ENCODE data around the gene C14orf132. TPM values are rescaled to one million over a fixed set of nuclear protein-coding genes. Genes with fewer than 3 reads are reported as not detected.

The C14orf132 gene
- total RNA-seq, 4 donors from 2014 or later: 3.0 to 13.5 (median 3.9) TPM

- no peak for TF ChIP-seq POLR2A (IDR thresholded peaks at IDR 0.05)
- TF ChIP-seq CTCF (IDR thresholded peaks at IDR 0.05): no peak
- intact Hi-C loops (cut with DNase I): no loop called here
- H3K27ac ChIP-seq: no peak overlapping the region
- DNase-seq: no peak
- no peaks in the 10 kb centered on the region for H3K36me3 ChIP-seq
- WGBS, 2 donors: 47 to 53% methylated on average over 2 of the region's 2 CpGs
- H3K4me1 ChIP-seq: peaks cover 0 to 12% (median 4%) of the 10 kb centered on the region in 3 donors
- H3K9me3 ChIP-seq: no peaks in the 10 kb centered on the region
- no peak overlapping the region for H3K4me3 ChIP-seq
- no peaks in the 10 kb centered on the region for H3K27me3 ChIP-seq
These were observed 91.7 kb downstream of the C14orf132 start for GRCh38 chr14:96130854-96131253.

DNA sequence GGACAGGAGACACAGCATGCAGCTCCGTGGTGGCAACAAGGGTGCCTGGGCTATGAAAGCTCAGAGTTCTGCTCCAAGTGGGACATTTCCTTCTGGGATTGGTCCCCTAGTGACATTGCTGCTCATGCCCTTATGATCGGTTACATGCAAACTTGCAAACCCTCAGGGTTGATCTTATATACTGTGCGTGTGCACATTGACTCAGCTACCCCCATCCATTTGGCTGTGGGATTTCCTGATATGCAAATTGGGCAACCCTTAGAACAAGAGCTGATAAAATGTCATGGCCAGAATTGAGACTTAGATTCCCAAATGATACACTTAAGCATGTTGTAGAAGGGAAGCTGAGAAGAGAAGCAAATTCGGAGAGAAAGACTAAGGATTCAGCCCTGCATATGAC lies 92.7 kb downstream of the C14orf132 start:
- Histone ChIP-seq H3K4me3 (no peak overlapping the region), H3K4me1 (peaks cover 0 to 4% (median under 1%) of the 10 kb centered on the region in 3 donors), H3K27me3 (no peaks in the 10 kb centered on the region), H3K27ac (no peak overlapping the region), H3K9me3 (no peaks in the 10 kb centered on the region), H3K36me3 (no peaks in the 10 kb centered on the region)
- 0 to 73% methylated on average over 1 to 4 of the region's 4 CpGs for WGBS, 2 donors
- intact Hi-C loops (cut with DNase I): no loop called here
- TF ChIP-seq CTCF (IDR thresholded peaks at IDR 0.05): no peak
- TF ChIP-seq POLR2A (IDR thresholded peaks at IDR 0.05): no peak
- DNase-seq: no peak

DNA sequence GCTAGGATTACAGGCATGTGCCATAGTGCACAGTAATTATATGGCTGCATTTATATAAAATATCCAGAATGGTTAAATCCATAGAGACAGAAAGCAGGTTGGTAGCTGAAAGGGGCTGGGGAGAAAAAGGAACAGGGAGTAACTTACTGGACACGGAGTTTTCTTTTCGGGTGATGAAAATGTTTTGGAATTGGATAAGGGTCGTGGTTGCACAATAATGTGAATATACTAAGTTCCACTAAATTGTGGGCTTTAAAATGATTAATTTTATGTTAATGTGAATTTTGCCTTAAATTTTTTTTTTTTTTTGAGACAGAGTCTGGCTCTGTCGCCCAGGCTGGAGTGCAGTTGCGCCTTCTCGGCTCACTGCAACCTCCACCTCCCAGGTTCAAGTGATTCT lies 95.3 kb downstream of the C14orf132 start:
- Histone ChIP-seq H3K36me3 (no peaks in the 10 kb centered on the region), H3K4me1 (no peaks in the 10 kb centered on the region), H3K4me3 (no peak overlapping the region), H3K9me3 (peaks cover 0 to 10% (median 8%) of the 10 kb centered on the region in 3 donors), H3K27ac (peak overlapping the region in 1 of 4 donors; percentile 46), H3K27me3 (no peaks in the 10 kb centered on the region)
- no peak for DNase-seq
- TF ChIP-seq CTCF (IDR thresholded peaks at IDR 0.05): no peak
- TF ChIP-seq POLR2A (IDR thresholded peaks at IDR 0.05): no peak
- intact Hi-C loops (cut with DNase I): no loop called here
- 83 to 86% methylated on average over 6 of the region's 6 CpGs for WGBS, 2 donors

GRCh38 chr14:96135285-96135684 lies 96.1 kb downstream of the C14orf132 start:
- no peak for DNase-seq
- peaks cover 0 to 10% (median 8%) of the 10 kb centered on the region in 3 donors for H3K9me3 ChIP-seq
- intact Hi-C loops (cut with DNase I): no loop called here
- H3K4me3 ChIP-seq: no peak overlapping the region
- H3K27me3 ChIP-seq: no peaks in the 10 kb centered on the region
- no peaks in the 10 kb centered on the region for H3K36me3 ChIP-seq
- TF ChIP-seq CTCF (IDR thresholded peaks at IDR 0.05) (no peak), POLR2A (IDR thresholded peaks at IDR 0.05) (no peak)
- 56 to 82% methylated on average over 8 of the region's 8 CpGs for WGBS, 2 donors
- H3K4me1 ChIP-seq: no peaks in the 10 kb centered on the region
- peak overlapping the region in 1 of 4 donors; percentile 46 for H3K27ac ChIP-seq

DNA sequence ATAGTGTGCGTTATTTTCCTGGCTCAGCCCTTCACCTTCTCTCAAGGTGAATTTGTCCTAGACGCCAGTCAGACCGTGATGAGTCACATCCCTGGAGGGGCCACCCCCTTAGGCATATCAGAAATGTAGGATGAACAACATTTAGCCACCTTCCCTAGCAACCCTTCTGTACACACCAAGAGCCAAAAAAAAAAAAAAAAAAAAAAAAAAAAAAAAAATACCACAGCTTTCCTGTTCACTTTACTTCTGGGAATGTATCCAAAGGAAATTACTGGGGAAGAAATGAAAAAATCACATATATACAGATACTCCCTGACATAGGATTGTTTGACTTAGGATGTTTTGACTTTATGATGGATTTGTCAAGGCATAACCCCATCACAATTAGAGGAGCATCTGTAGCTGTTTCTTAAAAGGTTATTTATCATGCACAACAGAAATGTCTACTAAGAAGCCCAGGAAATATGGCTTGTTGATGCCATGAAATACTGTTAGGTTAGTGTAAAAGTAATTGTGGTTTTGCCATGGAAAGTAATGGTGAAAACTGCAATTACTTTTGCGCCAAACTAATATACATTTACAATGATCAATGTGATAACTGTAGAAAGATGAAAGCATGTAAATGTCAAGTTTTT lies 97.3 kb downstream of the C14orf132 start:
- Histone ChIP-seq H3K9me3 (peaks cover 0 to 10% (median 8%) of the 10 kb centered on the region in 3 donors), H3K27ac (peak overlapping the region in 2 of 4 donors; percentile 26 to 46), H3K4me1 (no peaks in the 10 kb centered on the region), H3K27me3 (no peaks in the 10 kb centered on the region), H3K36me3 (no peaks in the 10 kb centered on the region), H3K4me3 (no peak overlapping the region)
- 15 to 17% methylated on average over 4 of the region's 4 CpGs for WGBS, 2 donors
- no peak for DNase-seq
- TF ChIP-seq POLR2A (IDR thresholded peaks at IDR 0.05) (no peak), CTCF (IDR thresholded peaks at IDR 0.05) (no peak)
- intact Hi-C loops (cut with DNase I): no loop called here

Data from esophagus squamous epithelium (tissue), 5 donors.